ES-I3 (cell line): ENCODE data around the gene SUFU.
"Not testable (repeated sequence)": the region's sequence is repeated elsewhere in the genome, so short reads cannot be mapped to it uniquely, and the experiment has no call there.

Experiments
- H3K36me3 ChIP-seq: 2 replicates; pipeline ENCODE4 v1.6.1; 2013; ENCODE audit warnings: mild to moderate bottlenecking, low read length, control low read depth, moderate library complexity; ENCODE audit not compliant: insufficient read depth
- H3K4me1 ChIP-seq: 2 replicates; pipeline ENCODE4 v1.6.1; 2013; ENCODE audit warnings: mild to moderate bottlenecking, control low read depth, low read length; ENCODE audit not compliant: insufficient read depth
- H3K9ac ChIP-seq: 2 replicates; pipeline ENCODE4 v1.6.1; 2013; ENCODE audit warnings: low read depth, mild to moderate bottlenecking, low read length, moderate library complexity
- H3K9me3 ChIP-seq: 2 replicates; pipeline ENCODE4 v1.6.1; 2013; ENCODE audit warnings: mild to moderate bottlenecking, low read length, moderate library complexity; ENCODE audit not compliant: control insufficient read depth, insufficient read depth

SUFU gene

DNA sequence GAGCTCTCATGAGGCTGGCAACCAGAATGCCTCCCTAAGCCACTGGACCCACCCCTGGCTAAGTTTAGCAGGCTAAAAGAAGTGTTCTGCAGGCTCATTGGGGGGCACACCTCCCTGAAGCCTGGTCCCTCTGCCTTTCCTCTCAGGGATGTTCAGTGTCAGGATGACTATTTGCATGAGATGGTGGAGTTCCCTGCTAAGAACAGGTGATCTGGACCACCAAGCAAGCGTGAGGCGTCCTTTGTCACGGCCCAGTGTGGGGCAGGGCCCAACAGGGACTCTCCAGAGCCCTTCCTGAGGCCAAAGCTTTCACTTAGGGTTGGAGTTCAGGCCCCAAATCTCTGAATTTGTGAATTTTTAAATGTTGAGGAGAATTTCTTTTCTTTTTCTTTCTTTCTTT is 12.0 kb downstream of the SUFU start:
- no peaks in the 10 kb centered on the region; the same call in 1 of the 2 replicates for H3K9me3 ChIP-seq
- H3K36me3 ChIP-seq: no peaks in the 10 kb centered on the region; the same call in 1 of the 2 replicates
- no peak overlapping the region for H3K9ac ChIP-seq
- H3K4me1 ChIP-seq: no peaks in the 10 kb centered on the region

- Histone ChIP-seq H3K9ac (no peak overlapping the region), H3K9me3 (no peaks in the 10 kb centered on the region; the same call in 1 of the 2 replicates), H3K36me3 (no peaks in the 10 kb centered on the region), H3K4me1 (no peaks in the 10 kb centered on the region)
These were observed 13.8 kb downstream of the SUFU start for GRCh38 chr10:102517553-102517952.

GRCh38 chr10:102519246-102519825 is 15.6 kb downstream of the SUFU start:
- no peak overlapping the region for H3K9ac ChIP-seq
- no peaks in the 10 kb centered on the region for H3K4me1 ChIP-seq
- no peaks in the 10 kb centered on the region for H3K9me3 ChIP-seq
- H3K36me3 ChIP-seq: no peaks in the 10 kb centered on the region

- no peaks in the 10 kb centered on the region for H3K36me3 ChIP-seq
- no peak overlapping the region for H3K9ac ChIP-seq
- H3K4me1 ChIP-seq: no peaks in the 10 kb centered on the region
- no peaks in the 10 kb centered on the region for H3K9me3 ChIP-seq
These were observed 19.1 kb downstream of the SUFU start for GRCh38 chr10:102522874-102523249.

DNA sequence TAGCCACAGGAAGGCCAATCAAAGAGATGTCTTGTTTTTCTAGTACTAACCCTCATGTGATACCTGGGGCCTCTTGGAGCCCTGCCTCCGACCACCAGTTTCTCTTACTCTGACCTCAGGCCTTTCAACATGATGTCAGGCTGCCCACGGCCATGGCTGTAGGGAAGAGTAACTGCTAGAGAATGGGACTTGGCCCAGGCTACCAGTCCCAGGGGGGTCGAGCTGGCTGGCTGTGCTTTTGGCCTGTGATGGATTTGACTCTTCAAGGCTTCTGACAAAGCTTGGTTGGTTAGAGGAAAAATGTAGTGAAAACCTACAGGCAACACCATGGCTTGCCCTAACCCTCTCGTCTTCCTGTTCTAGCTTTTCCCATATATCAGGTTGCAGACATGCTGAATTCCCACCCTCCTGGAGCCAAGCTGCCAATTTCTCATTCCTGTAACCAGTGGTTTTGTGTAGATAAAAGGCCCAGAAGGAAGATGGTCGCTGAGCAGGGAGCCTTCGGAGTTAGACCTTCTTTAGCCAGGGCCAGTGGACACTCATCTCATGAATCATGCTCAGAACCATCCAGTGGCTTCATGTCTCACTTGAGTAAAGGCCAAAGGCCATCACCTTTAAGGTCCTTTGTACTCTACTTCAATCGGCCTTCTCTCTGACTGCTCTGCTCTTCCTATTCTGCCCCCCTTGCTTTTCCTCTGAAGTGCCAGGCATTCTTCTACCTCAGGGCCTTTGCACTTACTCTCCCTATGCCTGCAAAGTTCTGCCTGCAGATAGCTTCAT is 19.7 kb downstream of the SUFU start:
- Histone ChIP-seq H3K4me1 (no peaks in the 10 kb centered on the region), H3K9me3 (no peaks in the 10 kb centered on the region), H3K9ac (no peak overlapping the region), H3K36me3 (no peaks in the 10 kb centered on the region)

DNA sequence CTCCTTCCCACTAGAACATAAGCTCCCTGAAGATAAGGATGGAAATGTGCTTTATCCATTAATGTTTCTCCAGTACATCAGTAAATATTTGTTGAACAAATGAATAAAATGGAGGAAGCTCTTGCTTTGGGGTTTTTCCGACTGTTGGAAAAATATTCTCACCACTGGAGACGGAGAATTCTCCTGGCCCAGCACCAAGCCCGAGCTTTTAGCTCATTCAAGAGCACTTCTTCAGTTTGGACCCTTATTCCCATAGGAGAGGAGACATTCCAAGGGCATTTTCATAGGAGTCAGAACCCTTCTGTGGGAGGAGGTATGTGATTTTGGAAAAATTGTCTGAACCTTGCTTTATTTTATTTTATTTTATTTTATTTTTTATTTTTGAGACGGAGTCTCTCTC is 21.0 kb downstream of the SUFU start:
- Histone ChIP-seq H3K36me3 (no peaks in the 10 kb centered on the region), H3K9me3 (no peaks in the 10 kb centered on the region), H3K4me1 (no peaks in the 10 kb centered on the region), H3K9ac (no peak overlapping the region)

DNA sequence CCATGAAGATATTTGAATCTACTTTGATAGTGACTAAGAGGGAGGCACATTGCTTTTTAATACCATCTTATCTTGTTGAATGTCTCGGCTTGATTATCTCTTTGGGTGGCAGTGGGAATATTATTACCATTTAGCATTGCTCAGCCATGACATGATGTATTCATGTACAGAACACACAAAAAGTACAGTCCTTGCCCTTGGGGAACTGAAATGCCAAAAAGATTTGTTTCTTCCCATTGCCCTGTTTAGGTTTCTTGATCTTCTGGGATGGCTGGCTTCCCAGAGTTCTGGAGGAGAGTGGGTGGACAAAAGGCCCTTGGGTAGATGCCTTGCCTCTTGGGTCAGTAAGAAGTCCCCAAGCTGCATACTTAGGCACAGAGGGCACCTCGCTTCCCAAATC is 23.8 kb downstream of the SUFU start:
- H3K36me3 ChIP-seq: no peaks in the 10 kb centered on the region
- no peaks in the 10 kb centered on the region for H3K4me1 ChIP-seq
- no peaks in the 10 kb centered on the region; the same call in 1 of the 2 replicates for H3K9me3 ChIP-seq
- H3K9ac ChIP-seq: no peak overlapping the region

- H3K4me1 ChIP-seq: no peaks in the 10 kb centered on the region
- no peak overlapping the region for H3K9ac ChIP-seq
- no peaks in the 10 kb centered on the region for H3K36me3 ChIP-seq
- H3K9me3 ChIP-seq: no peaks in the 10 kb centered on the region; the same call in 1 of the 2 replicates
These were observed 30.6 kb downstream of the SUFU start for GRCh38 chr10:102534333-102534732.

DNA sequence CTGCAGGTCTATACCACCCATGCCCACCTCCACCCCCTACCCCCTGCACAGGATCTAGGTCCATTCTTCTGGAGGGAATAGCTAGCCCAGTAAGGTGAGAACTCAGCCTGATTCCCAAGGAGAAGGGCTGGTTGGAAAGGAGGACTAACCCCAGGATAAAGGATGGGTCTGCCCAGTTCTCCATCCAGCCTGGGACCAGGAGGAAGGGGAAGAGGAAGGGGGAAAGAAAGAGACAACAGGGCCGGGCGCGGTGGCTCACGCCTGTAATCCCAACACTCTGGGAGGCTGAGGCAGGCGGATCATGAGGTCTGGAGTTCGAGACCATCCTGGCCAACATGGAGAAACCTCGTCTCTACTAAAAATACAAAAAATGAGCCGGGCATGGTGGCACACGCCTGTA is 31.2 kb downstream of the SUFU start:
- not testable (repeated sequence) for H3K9ac ChIP-seq, H3K36me3 ChIP-seq, H3K4me1 ChIP-seq

DNA sequence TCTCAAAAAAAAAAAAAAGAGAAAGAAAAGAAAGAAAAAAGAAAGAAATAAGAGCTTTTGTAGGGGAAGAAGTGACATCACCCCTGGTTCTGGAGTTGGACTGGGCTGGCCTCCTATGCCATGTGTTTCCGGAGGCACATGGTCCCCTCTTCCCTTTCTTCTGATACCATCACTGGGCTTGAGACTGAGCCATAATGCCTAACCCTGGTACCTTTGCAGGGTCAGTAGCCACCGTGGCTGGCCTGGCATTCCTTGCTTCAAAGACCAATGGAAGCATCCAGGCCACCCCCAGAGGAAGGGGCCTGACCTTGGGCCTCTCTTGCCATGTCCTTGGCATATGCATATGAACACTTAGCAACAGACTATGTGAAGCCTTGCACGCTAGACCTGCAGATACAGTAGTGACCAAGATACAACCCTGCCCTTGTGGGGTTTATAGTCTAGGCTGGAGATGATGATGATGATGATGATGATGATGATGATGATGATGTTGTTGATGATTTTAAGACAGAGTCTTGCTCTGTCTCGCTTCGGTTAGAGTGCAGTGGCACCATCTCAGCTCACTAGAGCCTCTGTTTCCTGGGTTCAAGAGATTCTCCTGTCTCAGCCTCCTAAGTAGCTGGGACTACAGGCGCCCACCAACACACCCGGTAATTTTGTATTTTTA is 31.8 kb downstream of the SUFU start:
- no peaks in the 10 kb centered on the region; the same call in 1 of the 2 replicates for H3K9me3 ChIP-seq
- H3K36me3 ChIP-seq: no peaks in the 10 kb centered on the region
- H3K4me1 ChIP-seq: no peaks in the 10 kb centered on the region
- no peak overlapping the region for H3K9ac ChIP-seq

More for the DNA sequence above, 31.2 kb downstream of the SUFU start:
- H3K9me3 ChIP-seq: not testable (repeated sequence)

GRCh38 chr10:102537367-102537766 is 33.6 kb downstream of the SUFU start:
- Histone ChIP-seq H3K9ac (no peak overlapping the region), H3K36me3 (no peaks in the 10 kb centered on the region), H3K4me1 (no peaks in the 10 kb centered on the region), H3K9me3 (no peaks in the 10 kb centered on the region; the same call in 1 of the 2 replicates)

DNA sequence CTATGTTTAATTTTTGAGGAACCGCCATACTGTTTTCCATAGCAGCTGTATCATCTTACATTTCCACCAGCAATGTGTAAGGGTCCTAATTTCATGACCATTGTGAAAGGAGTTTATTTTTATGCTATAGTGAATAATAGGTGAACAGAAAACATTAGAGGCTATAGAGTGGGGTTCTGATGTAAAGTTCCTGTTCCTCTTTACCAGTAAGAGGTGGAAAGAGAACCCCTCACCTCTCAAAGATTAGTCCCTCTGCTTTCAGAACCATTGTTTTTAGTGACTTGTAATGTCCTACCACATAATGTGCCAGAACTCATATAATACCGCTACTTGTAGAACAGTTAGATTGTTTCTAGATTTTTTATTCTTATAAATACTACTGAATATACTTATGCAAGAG is 34.2 kb downstream of the SUFU start:
- Histone ChIP-seq H3K9me3 (no peaks in the 10 kb centered on the region), H3K4me1 (no peaks in the 10 kb centered on the region), H3K9ac (no peak overlapping the region), H3K36me3 (no peaks in the 10 kb centered on the region)

DNA sequence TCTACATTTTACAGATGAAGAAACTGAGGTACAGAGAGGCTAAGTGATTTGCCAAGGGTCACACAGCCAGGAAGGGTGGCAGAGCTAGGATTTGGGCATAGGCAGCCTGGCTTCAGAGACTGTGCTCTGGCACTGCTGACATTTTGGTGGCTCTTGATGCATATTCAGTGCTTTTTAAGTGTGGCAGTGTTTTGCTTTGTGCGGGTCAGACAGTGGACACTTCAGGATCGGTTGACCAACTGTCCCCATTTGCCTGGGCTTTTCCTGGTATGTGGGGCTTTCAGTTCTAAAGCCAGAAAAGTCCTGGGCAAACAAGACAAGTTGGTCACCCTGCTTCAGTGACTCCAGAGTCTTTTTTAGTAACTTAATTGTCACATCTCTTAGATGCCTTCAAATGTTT is 35.0 kb downstream of the SUFU start:
- Histone ChIP-seq H3K9me3 (no peaks in the 10 kb centered on the region), H3K9ac (no peak overlapping the region), H3K36me3 (no peaks in the 10 kb centered on the region), H3K4me1 (no peaks in the 10 kb centered on the region)

- no peak overlapping the region for H3K9ac ChIP-seq
- no peaks in the 10 kb centered on the region for H3K36me3 ChIP-seq
- H3K9me3 ChIP-seq: no peaks in the 10 kb centered on the region
These were observed 36.3 kb downstream of the SUFU start for GRCh38 chr10:102540023-102540422.

More at GRCh38 chr10:102540023-102540422, 36.3 kb downstream of the SUFU start:
- no peaks in the 10 kb centered on the region for H3K4me1 ChIP-seq
